HPDE6-E6E7 (cell line): Measurements from ENCODE around the gene CA5A.

Source experiments
- DNase-seq: peaks from one replicate; pipeline ENCODE4 v3.0.0; 2011; ENCODE audit warnings: missing footprints; ENCODE audit errors: extremely low spot score

Gene CA5A

DNA sequence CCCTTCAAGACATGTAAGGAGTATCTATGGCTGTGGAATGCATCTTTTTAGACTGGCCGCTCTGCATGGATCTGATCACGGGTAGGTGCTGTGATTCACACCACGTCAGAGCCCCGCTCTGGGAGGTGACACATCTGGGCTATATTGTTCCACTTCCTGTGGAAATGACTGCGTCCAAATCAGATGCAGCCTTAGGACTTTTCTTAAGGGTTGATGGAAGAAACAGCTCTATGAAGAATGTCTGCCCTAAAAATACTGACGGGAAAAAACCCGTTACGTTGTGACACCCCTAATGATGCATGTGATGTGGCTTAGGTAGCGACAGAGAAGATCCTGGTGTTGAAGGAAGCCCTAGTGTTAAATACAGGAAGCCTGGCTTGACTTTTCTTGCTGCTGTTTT is 27.1 kb upstream of the CA5A start:
- DNase-seq, result peak; percentile 81

GRCh38 chr16:87961623-87962022 is 25.3 kb upstream of the CA5A start:
- DNase-seq, result no peak

DNA sequence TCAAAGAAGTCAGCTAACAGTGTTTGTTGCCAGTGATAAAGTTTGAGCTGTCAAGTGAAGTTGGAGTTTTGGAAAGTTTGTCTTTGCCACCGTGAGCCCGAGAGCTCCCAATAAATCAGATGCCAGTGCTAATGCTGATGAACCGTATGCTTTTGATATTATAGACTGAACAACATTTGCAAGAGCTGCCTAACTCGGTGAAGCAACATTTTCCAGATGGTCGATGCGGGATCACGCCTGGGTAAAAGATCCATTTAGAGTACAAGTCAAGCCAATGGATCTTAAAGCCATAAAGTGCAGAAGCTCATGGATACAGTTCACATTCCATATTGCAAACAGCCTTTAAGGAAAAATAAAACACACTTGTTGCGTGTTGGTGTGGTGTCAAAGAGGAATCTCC is 24.5 kb upstream of the CA5A start:
- DNase-seq, result no peak

- DNase-seq, result no peak
These were observed 24.0 kb upstream of the CA5A start for GRCh38 chr16:87960296-87960695.

DNA sequence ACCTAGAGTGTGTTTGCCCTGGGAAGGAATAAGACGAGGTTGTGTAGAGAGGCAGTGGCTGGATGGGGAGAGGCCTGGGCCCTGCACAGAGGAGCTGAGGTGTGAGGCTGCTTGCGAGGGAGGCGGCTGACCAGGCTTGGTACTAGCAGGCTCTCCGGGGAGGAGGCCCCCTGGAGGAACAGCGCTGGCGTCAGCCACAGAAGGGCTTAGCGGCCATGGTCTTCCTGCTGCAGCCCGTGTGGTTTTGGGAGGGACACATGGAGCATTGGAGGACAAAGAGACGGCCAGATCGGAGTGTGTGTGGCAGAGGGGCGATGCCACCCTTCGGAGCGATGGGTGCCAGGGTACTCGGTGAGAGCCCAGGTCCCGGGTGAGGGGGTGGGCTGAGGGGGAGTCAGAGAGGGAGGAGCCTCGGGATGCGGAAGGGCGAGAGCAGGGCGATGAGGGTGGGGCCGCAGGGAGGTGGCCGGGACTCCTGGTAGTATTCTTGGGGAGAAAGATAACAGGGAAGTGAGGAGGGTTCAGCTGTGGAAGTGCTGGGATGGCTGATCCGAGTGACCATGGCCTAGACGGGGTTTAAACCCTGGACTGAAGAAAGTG is 23.2 kb upstream of the CA5A start:
- no peak for DNase-seq

- DNase-seq, result no peak
These were observed 22.3 kb upstream of the CA5A start for GRCh38 chr16:87958632-87959031.

- DNase-seq, result no peak
These were observed 21.2 kb upstream of the CA5A start for GRCh38 chr16:87957296-87958094.

DNA sequence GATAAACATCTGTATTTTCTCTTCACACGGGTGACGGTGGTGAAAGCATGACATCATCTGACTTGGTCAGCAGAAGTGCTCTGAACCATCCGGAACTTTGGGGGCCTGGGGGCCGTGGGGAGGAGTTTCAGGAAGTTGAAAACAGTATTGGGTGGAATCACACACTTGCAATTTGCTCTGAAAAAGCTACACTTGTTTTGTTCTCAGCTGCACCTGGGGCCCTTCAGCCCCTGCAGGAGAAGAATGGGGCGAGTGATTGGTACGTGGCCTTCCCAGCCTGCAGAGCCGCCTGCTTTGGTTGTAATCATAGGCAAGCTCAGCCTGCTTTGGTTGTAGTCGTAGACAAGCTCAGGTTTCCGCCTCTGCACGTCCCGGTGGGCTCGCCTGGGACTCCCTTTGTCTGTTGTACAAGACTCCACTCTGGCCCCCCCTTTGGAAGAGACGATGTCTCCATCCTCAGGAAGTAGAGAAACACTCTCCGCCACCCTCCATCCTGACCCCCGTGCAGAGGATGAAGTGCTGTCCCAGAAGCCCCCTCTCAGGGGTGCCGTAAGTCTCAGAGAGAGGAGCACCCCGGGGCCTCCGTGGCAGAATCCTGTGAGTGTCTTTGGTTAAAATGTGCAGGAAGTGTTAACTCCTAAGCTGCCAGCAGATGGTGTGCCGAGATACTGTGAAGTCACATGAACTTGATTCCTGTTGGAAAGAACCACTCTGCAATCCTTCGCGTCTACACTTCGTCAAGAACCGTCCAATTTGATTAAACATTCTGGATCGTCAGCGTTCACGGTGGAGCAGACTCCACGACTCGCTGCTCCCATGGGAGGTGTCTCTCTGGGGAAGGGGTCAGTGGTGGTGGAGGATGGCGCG is 20.3 kb upstream of the CA5A start:
- DNase-seq, result no peak

GRCh38 chr16:87956098-87956364 is 19.7 kb upstream of the CA5A start:
- DNase-seq, result no peak

- no peak for DNase-seq
These were observed 19.2 kb upstream of the CA5A start for GRCh38 chr16:87955302-87956097.

DNA sequence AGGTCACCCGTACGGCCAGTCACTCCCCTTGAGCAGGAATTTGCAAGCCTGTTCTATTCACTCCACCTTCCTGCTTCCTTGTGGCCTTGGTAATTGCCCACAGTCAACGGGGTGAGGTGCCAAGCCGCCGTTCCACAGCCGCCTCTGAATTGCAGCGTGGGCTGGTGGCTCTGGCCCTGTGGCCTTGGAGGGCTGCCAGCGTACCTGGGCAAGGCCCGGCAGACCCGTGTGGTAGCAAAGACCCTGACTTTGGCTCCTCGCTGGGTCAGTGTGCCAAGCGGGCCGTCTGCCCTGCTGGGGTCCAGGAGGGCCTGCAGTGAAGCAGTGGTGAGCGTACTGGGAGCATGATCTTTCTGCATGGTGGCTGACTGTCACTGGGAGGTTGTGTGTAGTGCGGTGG is 18.5 kb upstream of the CA5A start:
- DNase-seq, result no peak

DNA sequence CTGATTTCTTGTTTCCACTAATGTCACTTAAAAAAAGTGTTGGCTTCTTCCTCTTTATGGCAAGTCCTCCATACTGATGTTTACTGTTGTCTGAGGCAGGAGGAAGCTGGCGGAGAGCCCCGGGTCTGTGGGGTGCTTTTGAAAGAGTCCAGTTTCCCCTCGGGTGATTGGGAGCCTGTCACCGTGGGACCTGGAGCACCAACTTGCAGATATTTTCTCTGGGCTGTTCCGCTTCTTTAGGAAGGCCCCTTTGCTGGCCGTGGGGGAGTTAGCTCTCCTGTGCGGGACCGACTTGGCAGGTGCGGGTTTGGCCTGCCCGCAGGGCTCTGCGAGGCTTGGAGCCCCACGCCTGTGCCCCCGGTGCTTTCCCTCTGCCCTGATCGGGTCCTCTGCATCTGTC is 18.0 kb upstream of the CA5A start:
- DNase-seq, result no peak

DNA sequence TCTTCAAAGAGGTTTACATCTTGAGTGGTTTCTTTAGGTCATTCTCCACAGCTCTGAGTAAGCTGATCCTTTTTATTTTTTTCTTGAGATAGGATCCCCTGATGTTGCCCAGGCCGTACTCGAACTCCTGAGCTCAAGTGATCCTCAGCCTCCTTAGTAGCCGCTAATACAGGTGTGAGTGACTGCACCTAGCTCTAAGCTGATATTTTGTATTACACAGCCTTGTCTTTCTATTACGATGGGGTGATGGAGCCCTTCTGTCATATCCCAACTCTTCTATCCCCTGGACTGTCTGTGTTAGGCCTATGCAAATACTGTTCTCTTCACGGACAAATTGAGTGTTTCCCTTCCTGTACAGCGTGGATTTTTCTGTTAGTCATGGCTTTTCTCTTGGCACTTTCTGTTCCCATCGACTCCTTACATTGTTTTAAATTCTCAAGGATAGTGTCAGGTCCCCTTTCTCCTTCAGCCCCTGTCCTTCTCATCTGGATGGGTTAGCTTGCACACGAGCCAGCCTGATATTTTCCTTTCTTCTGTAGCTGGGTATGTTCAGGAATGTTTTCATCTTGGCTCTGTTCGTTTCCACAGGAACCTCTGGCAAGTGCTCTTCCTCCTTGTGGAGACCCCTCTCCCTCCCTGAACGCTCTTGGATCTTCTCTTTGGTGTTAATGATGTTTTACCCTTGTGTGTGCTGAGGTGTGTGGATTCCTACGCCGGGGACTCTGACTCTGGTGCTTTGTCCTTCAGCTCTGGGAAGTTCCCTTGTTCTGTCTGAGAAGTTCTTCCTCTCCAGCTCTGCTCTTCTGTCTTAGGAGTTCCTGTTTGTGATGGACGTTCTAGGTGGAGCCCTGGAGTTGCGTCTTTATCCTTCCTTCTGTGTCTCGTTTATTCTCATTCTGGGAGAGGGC is 17.2 kb upstream of the CA5A start:
- no peak for DNase-seq

DNA sequence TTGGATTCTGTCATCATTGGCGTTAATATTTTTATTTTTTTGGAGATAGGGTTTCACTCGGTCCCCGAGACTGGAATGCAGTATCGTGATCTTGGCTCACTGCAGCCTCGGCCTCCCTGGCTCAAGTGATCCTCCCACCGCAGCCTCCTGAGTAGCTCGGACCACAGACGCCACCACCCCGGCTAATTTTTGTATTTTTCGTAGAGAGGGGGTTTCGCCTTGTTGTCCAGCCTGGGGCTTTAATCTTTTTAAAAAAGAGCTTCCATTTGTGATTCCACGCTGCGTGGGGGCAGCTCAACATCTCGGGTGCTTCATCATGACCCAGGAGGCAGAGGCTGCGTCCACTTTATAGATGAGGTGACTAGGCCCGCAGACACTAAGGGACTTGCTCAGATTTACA is 16.4 kb upstream of the CA5A start:
- no peak for DNase-seq

DNA sequence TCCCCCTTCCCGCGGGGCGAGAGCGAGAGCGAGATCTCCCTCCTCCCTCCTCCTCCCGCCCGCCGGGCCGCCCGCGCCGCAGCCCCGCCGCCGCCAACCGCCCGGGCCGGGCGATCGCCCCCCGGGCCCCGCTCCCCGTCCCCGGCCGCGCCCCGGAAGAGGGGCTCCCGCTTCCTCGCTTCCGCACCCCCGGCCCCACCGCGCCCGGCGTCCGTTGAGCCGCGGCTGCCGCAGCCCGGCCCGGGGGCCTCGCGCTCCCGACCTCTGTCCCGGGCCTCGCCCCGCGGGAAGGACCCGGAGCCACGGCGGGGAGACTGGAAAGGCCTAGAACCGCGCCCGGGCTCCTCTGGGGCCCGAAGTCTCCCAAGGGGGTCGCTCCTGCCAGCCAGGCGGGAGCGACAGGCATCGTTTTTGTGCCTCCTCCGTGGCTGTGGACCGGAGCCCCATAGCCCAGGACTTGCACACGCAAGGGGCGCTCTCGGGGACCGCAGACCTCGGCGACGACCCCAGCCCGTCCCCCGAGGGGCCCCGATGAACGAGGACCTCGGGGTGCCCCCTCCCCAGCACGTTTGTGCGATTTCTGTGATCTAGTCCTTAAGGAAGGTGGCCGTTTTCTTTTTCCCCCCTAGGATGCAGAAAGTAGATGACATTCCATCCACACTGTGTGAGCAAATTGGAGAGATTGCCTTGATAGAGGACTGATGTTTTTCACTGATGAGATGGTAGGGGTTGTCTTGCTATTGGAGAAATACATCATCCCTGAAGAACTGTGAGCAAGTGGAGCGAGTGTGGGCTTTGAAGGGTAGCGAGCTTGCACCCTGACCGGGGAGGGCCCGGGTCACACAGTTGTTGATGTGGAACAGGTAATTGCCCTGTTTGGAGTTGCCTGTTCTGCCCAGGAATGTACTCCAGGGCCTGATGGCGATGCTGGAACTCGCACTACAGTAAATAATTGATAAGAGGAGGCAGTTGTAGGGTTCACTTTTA is 15.5 kb upstream of the CA5A start:
- peak; percentile 36 for DNase-seq

DNA sequence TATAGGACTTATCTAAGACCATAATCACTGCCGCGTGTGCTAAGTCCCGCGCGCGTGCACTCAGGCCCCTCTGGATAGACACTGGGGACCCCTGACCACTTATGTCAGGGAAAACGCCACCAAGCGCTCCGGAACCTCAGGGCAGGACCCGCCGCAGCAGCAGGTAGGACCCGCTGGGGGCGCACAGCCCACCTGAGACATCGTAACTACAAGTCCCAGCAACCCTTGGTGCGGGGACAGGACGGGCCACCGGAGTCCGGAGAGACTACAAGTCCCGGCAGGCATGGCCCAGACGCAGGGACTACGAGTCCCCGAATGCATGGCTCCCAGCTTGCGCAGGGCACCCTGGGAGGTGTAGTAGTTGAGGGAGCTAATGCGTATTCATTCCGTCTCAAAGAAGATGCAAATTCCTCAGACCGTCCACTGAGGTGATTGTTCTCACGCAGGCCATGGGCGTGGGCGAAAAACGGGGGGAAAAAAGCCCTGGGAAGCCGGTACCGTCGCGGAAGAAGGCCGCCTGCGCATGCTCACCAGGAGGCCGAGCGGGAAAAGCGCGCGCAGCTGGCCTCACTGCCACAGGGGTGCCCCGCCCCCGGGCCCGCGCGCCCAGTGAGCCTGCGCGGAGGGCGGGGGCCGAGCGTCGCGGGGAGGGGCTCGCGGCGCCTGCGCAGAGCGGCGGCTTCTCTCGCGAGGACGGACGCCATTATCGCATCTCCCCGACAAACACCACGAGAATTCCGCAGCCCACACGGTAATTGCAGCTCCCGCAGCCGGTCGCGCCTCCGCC is 14.6 kb upstream of the CA5A start, which contains the start of gene BANP:
TSS of gene BANP (plus strand) at position 670 of the 787 bp plus-strand sequence. CDS start 23,682 bp downstream, outside the sequence.
- peak; percentile 100 for DNase-seq

GRCh38 chr16:87949071-87949744 is 12.9 kb upstream of the CA5A start:
- DNase-seq, result no peak

DNA sequence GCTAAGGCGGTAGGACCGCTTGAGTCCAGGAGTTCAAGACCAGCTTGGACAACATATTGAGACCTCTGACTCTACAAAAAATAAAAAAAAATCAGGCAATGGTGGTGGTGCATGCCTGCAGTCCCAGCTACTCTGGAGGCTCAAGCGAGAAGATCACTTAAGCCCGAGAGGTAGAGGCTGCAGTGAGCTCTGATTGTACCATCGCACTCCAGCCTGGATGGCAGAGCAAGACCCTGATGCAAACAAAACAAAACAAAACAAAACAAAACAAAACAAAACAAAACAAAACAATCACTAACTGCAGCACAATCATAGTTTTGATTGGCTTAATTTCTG is 12.4 kb upstream of the CA5A start:
- DNase-seq, result no peak
